ENCODE data around the gene PDS5A.
A peak's percentile ranks its signal among the peaks of the same experiment; 100 is the strongest.
"Not testable (repeated sequence)": the region's sequence is repeated elsewhere in the genome, so short reads cannot be mapped to it uniquely, and the experiment has no call there.

PDS5A gene

DNA sequence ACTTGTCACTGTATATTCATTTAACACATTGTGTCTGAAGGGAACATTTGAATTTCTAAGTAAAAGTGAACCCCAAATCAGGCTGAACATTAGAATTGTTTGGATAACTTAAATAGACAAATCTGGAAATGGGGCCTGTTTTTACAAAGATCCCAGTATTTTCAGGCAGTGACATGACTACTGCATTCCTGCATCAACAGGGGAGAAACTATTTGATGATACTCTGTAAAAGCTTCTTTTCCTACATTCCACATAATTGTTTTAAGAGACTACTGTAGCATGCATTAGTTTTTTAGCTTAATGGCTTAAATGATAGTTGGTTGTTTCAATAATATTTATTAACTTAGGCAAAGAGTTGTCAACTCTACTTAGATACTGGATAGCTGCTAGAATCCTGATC is 127.0 kb downstream of the PDS5A start:
- no peaks in the 10 kb centered on the region for H3K4me1 Mint-ChIP-seq
- peaks cover 23 to 32% of the 10 kb centered on the region in 2 donors for H3K36me3 Mint-ChIP-seq
- H3K9me3 Mint-ChIP-seq: peaks cover 2 to 4% of the 10 kb centered on the region in 2 donors
- DNase-seq (no peak), ATAC-seq (replicated peaks) (no peak)
- H3K4me3 Mint-ChIP-seq: no peak overlapping the region
- no peaks in the 10 kb centered on the region for H3K27me3 Mint-ChIP-seq
- no peak overlapping the region for H3K27ac Mint-ChIP-seq

DNA sequence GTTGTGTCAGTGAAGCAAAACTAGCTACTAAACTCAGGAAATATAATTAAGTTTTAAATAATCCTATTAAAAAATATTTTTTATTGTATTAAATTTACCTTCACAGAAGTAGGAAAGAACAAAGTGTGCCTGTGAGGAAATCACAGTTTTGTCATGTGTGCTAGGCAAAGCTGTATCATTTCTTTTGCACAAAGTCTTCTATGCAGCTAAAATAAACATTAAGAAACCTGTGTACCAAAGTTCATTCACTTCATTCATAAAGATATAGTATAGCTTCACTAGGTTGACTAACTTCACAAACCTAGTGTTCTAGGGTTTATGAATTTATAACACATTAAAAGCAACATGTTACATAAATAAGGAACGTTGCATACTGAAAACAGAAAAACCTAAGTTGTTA is 131.0 kb downstream of the PDS5A start:
- no peak for ATAC-seq (replicated peaks)

DNA sequence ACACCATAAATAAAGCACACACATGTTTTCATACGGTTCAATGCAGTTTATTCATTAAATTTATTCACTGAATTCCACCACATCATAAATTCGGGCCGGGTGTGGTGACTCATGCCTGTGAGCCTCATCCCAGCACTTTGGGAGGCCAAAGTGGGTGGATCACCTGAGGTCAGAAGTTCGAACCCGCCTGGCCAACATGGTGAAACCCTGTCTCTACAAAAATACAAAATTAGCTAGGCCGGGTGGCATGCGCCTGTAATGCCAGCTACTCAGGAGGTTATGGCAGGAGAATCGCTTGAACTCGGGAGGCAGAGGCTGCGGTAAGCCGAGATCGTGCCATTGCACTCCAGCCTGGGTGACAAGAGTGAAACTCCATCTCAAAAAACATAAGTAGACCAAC is 131.6 kb downstream of the PDS5A start:
- no peak for ATAC-seq (replicated peaks)
- no peaks in the 10 kb centered on the region for H3K4me1 Mint-ChIP-seq
- DNase-seq: no peak
- no peak overlapping the region for H3K27ac Mint-ChIP-seq
- no peak overlapping the region for H3K4me3 Mint-ChIP-seq
- no peaks in the 10 kb centered on the region for H3K27me3 Mint-ChIP-seq
- H3K36me3 Mint-ChIP-seq: peaks cover 11 to 15% of the 10 kb centered on the region in 2 donors
- no peaks in the 10 kb centered on the region for H3K9me3 Mint-ChIP-seq

More for the DNA sequence above, 131.0 kb downstream of the PDS5A start:
- Mint-ChIP-seq H3K27ac (no peak overlapping the region), H3K4me1 (no peaks in the 10 kb centered on the region), H3K27me3 (no peaks in the 10 kb centered on the region), H3K36me3 (peaks cover 10 to 11% of the 10 kb centered on the region in 2 donors), H3K9me3 (no peaks in the 10 kb centered on the region), H3K4me3 (no peak overlapping the region)
- no peak for DNase-seq

- ATAC-seq (replicated peaks) (no peak), DNase-seq (no peak)
- H3K27me3 Mint-ChIP-seq: no peaks in the 10 kb centered on the region
- H3K9me3 Mint-ChIP-seq: no peaks in the 10 kb centered on the region
- no peak overlapping the region for H3K27ac Mint-ChIP-seq
- H3K36me3 Mint-ChIP-seq: peaks cover 22 to 38% of the 10 kb centered on the region in 2 donors
- H3K4me3 Mint-ChIP-seq: no peak overlapping the region
- no peaks in the 10 kb centered on the region for H3K4me1 Mint-ChIP-seq
Observed at GRCh38 chr4:39841894-39842293, 135.8 kb downstream of the PDS5A start.

GRCh38 chr4:39840516-39840915 is 137.2 kb downstream of the PDS5A start:
- not testable (repeated sequence) for H3K9me3 Mint-ChIP-seq; H3K4me1 Mint-ChIP-seq; DNase-seq; H3K27ac Mint-ChIP-seq; H3K27me3 Mint-ChIP-seq; H3K4me3 Mint-ChIP-seq; ATAC-seq (replicated peaks)
- peaks cover 28 to 47% of the 10 kb centered on the region in 2 donors for H3K36me3 Mint-ChIP-seq

DNA sequence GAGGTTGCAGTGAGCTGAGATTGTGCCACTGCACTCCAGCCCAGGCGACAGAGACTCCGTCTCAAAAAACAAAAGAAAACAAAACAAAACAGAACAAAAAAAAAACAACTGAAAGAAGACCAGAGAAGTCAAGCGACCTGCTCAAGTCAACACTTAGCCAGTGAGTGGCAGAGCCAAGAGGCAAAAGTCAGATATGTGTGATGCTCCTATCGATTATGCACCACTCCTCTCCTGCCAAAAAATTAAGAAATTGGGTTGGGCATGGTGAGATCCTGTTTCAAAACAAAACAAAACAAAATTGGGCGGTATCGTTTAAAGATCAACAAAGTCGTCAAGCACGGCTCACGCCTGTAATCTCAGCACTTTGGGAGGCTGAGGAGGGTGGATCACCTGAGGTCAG is 137.7 kb downstream of the PDS5A start:
- no peak for DNase-seq
- H3K27ac Mint-ChIP-seq: peak overlapping the region; percentile 51
- no peaks in the 10 kb centered on the region for H3K4me1 Mint-ChIP-seq
- H3K27me3 Mint-ChIP-seq: no peaks in the 10 kb centered on the region
- no peak overlapping the region for H3K4me3 Mint-ChIP-seq
- H3K36me3 Mint-ChIP-seq: peaks cover 33 to 52% of the 10 kb centered on the region in 2 donors
- ATAC-seq (replicated peaks): no peak
- H3K9me3 Mint-ChIP-seq: no peaks in the 10 kb centered on the region

GRCh38 chr4:39838431-39838830 is 139.3 kb downstream of the PDS5A start:
- DNase-seq; H3K4me3 Mint-ChIP-seq; H3K4me1 Mint-ChIP-seq; ATAC-seq (replicated peaks); H3K27ac Mint-ChIP-seq; H3K27me3 Mint-ChIP-seq; H3K9me3 Mint-ChIP-seq: not testable (repeated sequence)
- H3K36me3 Mint-ChIP-seq: peaks cover 38 to 57% of the 10 kb centered on the region in 2 donors

- Mint-ChIP-seq H3K36me3 (peaks cover 27 to 44% of the 10 kb centered on the region in 2 donors), H3K4me3 (no peak overlapping the region), H3K4me1 (no peaks in the 10 kb centered on the region), H3K9me3 (no peaks in the 10 kb centered on the region), H3K27ac (no peak overlapping the region), H3K27me3 (no peaks in the 10 kb centered on the region)
- no peak for DNase-seq
- no peak for ATAC-seq (replicated peaks)
Observed at GRCh38 chr4:39834269-39834668, 143.4 kb downstream of the PDS5A start.

- ATAC-seq (replicated peaks): no peak
- no peak for DNase-seq
- Mint-ChIP-seq H3K4me3 (no peak overlapping the region), H3K36me3 (peaks cover 28 to 34% of the 10 kb centered on the region in 2 donors), H3K9me3 (no peaks in the 10 kb centered on the region), H3K4me1 (no peaks in the 10 kb centered on the region), H3K27me3 (no peaks in the 10 kb centered on the region), H3K27ac (no peak overlapping the region)
Observed at GRCh38 chr4:39825741-39826231, 151.9 kb downstream of the PDS5A start.

DNA sequence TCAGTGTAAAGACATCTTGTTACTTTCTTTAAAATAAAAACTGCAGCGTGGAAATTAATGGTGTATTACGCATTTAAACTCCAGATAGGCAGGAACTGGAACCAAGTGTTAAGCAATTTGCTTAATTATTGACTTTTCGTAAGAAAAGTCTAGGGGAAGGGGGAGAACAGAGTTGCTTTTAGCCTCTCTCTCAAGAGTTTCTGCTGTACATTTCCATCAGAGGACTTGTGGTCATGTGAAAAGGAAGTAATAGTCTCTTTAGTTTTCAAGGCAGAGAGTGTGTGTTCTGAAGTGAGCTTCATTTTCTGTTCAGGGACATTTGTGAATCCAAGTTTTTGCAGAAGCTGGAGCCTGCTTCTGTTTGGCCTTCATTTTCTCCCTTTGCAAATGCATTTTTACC is 152.6 kb downstream of the PDS5A start:
- H3K36me3 Mint-ChIP-seq: peaks cover 28 to 35% of the 10 kb centered on the region in 2 donors
- H3K27me3 Mint-ChIP-seq: no peaks in the 10 kb centered on the region
- H3K27ac Mint-ChIP-seq: no peak overlapping the region
- H3K9me3 Mint-ChIP-seq: no peaks in the 10 kb centered on the region
- ATAC-seq (replicated peaks): no peak
- H3K4me3 Mint-ChIP-seq: no peak overlapping the region
- no peak for DNase-seq
- H3K4me1 Mint-ChIP-seq: no peaks in the 10 kb centered on the region

- no peaks in the 10 kb centered on the region for H3K9me3 Mint-ChIP-seq
- peak overlapping the region; percentile 51 for H3K27ac Mint-ChIP-seq
- ATAC-seq (replicated peaks) (no peak), DNase-seq (no peak)
- no peak overlapping the region for H3K4me3 Mint-ChIP-seq
- H3K27me3 Mint-ChIP-seq: no peaks in the 10 kb centered on the region
- H3K4me1 Mint-ChIP-seq: no peaks in the 10 kb centered on the region
- H3K36me3 Mint-ChIP-seq: peaks cover 22 to 25% of the 10 kb centered on the region in 2 donors
Observed at GRCh38 chr4:39823191-39823590, 154.5 kb downstream of the PDS5A start.

- H3K9me3 Mint-ChIP-seq: no peaks in the 10 kb centered on the region
- H3K27ac Mint-ChIP-seq: no peak overlapping the region
- H3K4me3 Mint-ChIP-seq: no peak overlapping the region
- H3K36me3 Mint-ChIP-seq: peaks cover 18 to 20% of the 10 kb centered on the region in 2 donors
- H3K27me3 Mint-ChIP-seq: no peaks in the 10 kb centered on the region
- no peaks in the 10 kb centered on the region for H3K4me1 Mint-ChIP-seq
- no peak for ATAC-seq (replicated peaks)
- DNase-seq: no peak
Observed at GRCh38 chr4:39822662-39823061, 155.0 kb downstream of the PDS5A start.

DNA sequence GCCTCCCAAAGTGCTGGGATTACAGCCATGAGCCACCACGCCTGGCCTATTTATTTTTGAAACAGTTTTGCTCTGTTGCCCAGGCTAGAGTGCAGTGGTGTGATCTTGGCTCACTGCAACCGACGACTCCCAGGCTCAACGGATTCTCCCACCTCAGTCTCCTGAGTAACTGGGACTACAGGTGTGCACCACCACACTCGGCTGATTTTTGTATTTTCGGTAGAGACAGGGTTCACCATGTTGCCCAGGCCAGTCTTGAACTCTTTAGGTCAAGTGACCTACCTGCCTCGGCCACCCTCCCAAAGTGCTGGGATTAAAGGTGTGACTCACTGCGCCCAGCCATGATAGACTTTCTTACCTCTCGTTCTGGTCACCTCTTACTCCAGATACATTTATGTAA is 155.8 kb downstream of the PDS5A start:
- H3K27ac Mint-ChIP-seq: peak overlapping the region; percentile 16

GRCh38 chr4:39820186-39820585 is 157.5 kb downstream of the PDS5A start:
- H3K27me3 Mint-ChIP-seq: no peaks in the 10 kb centered on the region
- no peak for ATAC-seq (replicated peaks)
- no peaks in the 10 kb centered on the region for H3K9me3 Mint-ChIP-seq
- H3K4me1 Mint-ChIP-seq: no peaks in the 10 kb centered on the region
- DNase-seq: no peak
- H3K36me3 Mint-ChIP-seq: peaks cover 13 to 18% of the 10 kb centered on the region in 2 donors
- H3K27ac Mint-ChIP-seq: no peak overlapping the region
- H3K4me3 Mint-ChIP-seq: no peak overlapping the region

More for the DNA sequence above, 155.8 kb downstream of the PDS5A start:
- no peaks in the 10 kb centered on the region for H3K4me1 Mint-ChIP-seq
- no peak overlapping the region for H3K4me3 Mint-ChIP-seq
- H3K27me3 Mint-ChIP-seq: no peaks in the 10 kb centered on the region
- DNase-seq (no peak), ATAC-seq (replicated peaks) (no peak)
- H3K9me3 Mint-ChIP-seq: no peaks in the 10 kb centered on the region
- peaks cover 17 to 18% of the 10 kb centered on the region in 2 donors for H3K36me3 Mint-ChIP-seq

DNA sequence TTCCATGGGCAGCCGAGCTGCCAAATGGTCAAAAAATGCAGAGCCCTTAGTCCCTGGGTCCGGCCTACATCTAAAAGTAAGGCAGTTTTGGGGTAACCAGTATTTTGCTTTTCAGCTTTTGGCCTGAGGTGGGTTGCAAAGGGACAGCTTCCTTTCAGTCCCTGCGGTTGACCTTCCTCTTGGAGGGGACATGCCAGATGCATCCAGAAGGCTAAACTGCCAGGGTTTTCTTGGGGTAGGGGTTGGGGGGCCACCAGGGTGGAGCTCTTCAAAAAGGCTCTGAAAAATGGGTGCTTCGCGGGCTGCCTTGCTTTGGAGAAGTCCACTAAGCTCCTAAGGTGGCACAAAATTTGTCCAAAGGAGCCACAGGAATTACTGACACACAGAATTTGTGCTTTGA is 159.1 kb downstream of the PDS5A start:
- Mint-ChIP-seq H3K27me3 (no peaks in the 10 kb centered on the region), H3K4me3 (no peak overlapping the region), H3K9me3 (peaks cover 4 to 12% of the 10 kb centered on the region in 2 donors), H3K27ac (no peak overlapping the region), H3K4me1 (peaks cover 8 to 10% of the 10 kb centered on the region in 2 donors), H3K36me3 (peaks cover 9 to 28% of the 10 kb centered on the region in 2 donors)
- DNase-seq: no peak
- no peak for ATAC-seq (replicated peaks)
